ENCODE data around the gene MOB1B. TPM values are rescaled to one million over a fixed set of nuclear protein-coding genes. Genes with fewer than 3 reads are reported as not detected.

Gene MOB1B
- polyA plus RNA-seq, 4 donors = 1.1 to 22.5 (median 2.7) TPM

- no peak for FAIRE-seq
- Histone ChIP-seq H3K9me3 (ENCODE audit: control insufficient read depth in 2 of 2, insufficient read depth in 1 of 2, low read depth in 1 of 2, low read length in 1 of 2) (peaks cover 0 to 11% of the 10 kb centered on the region in 2 donors), H3K4me3 (ENCODE audit: low read depth in 1 of 3, low read length in 3 of 3) (no peak overlapping the region), H3K27ac (ENCODE audit: low read depth in 1 of 3, low read length in 2 of 3) (peak overlapping the region in 1 of 3 donors; percentile 50), H3K4me1 (ENCODE audit: control insufficient read depth in 3 of 3, insufficient read depth in 2 of 3, low read depth in 1 of 3, low read length in 2 of 3) (peaks cover 0 to 3% (median 0%) of the 10 kb centered on the region in 3 donors), H3K36me3 (ENCODE audit: control insufficient read depth in 3 of 3, insufficient read depth in 2 of 3, low read depth in 1 of 3, low read length in 3 of 3) (peaks cover 0 to 11% (median 0%) of the 10 kb centered on the region in 3 donors), H3K27me3 (ENCODE audit: control insufficient read depth in 3 of 3, insufficient read depth in 3 of 3, low read length in 3 of 3) (no peaks in the 10 kb centered on the region)
- DNase-seq = no peak
- WGBS, 3 donors = 75 to 81% (median 81%) methylated on average over 8 of the region's 8 CpGs
Observed at GRCh38 chr4:70915874-70916559, 13.8 kb downstream of the MOB1B start.

GRCh38 chr4:70920592-70920991 lies 18.4 kb downstream of the MOB1B start:
- Histone ChIP-seq H3K4me1 (ENCODE audit: control insufficient read depth in 3 of 3, insufficient read depth in 2 of 3, low read depth in 1 of 3, low read length in 2 of 3) (no peaks in the 10 kb centered on the region), H3K36me3 (ENCODE audit: control insufficient read depth in 3 of 3, insufficient read depth in 2 of 3, low read depth in 1 of 3, low read length in 3 of 3) (peaks cover 0 to 5% (median 0%) of the 10 kb centered on the region in 3 donors), H3K27ac (ENCODE audit: low read depth in 1 of 3, low read length in 2 of 3) (no peak overlapping the region), H3K9me3 (ENCODE audit: control insufficient read depth in 2 of 2, insufficient read depth in 1 of 2, low read depth in 1 of 2, low read length in 1 of 2) (peaks cover 0 to 11% of the 10 kb centered on the region in 2 donors), H3K4me3 (ENCODE audit: low read depth in 1 of 3, low read length in 3 of 3) (no peak overlapping the region), H3K27me3 (ENCODE audit: control insufficient read depth in 3 of 3, insufficient read depth in 3 of 3, low read length in 3 of 3) (no peaks in the 10 kb centered on the region)
- DNase-seq (no peak), FAIRE-seq (no peak)

GRCh38 chr4:70925418-70925817 lies 23.2 kb downstream of the MOB1B start:
- peaks cover 0 to 1% of the 10 kb centered on the region in 2 donors for H3K9me3 ChIP-seq (ENCODE audit: control insufficient read depth in 2 of 2, insufficient read depth in 1 of 2, low read depth in 1 of 2, low read length in 1 of 2)
- H3K4me3 ChIP-seq (ENCODE audit: low read depth in 1 of 3, low read length in 3 of 3) = no peak overlapping the region
- DNase-seq (no peak), FAIRE-seq (no peak)
- no peak overlapping the region for H3K27ac ChIP-seq (ENCODE audit: low read depth in 1 of 3, low read length in 2 of 3)
- H3K36me3 ChIP-seq (ENCODE audit: control insufficient read depth in 3 of 3, insufficient read depth in 2 of 3, low read depth in 1 of 3, low read length in 3 of 3) = peaks cover 0 to 6% (median 0%) of the 10 kb centered on the region in 3 donors
- peaks cover 0 to 2% (median 0%) of the 10 kb centered on the region in 3 donors for H3K4me1 ChIP-seq (ENCODE audit: control insufficient read depth in 3 of 3, insufficient read depth in 2 of 3, low read depth in 1 of 3, low read length in 2 of 3)
- H3K27me3 ChIP-seq (ENCODE audit: control insufficient read depth in 3 of 3, insufficient read depth in 3 of 3, low read length in 3 of 3) = no peaks in the 10 kb centered on the region
- WGBS, 3 donors = 82 to 97% (median 92%) methylated on average over 1 of the region's 1 CpG

- no peak for DNase-seq
- 62 to 77% (median 66%) methylated on average over 6 of the region's 6 CpGs for WGBS, 3 donors
- Histone ChIP-seq H3K36me3 (ENCODE audit: control insufficient read depth in 3 of 3, insufficient read depth in 2 of 3, low read depth in 1 of 3, low read length in 3 of 3) (peaks cover 0 to 6% (median 0%) of the 10 kb centered on the region in 3 donors), H3K4me1 (ENCODE audit: control insufficient read depth in 3 of 3, insufficient read depth in 2 of 3, low read depth in 1 of 3, low read length in 2 of 3) (peaks cover 0 to 2% (median 0%) of the 10 kb centered on the region in 3 donors), H3K27me3 (ENCODE audit: control insufficient read depth in 3 of 3, insufficient read depth in 3 of 3, low read length in 3 of 3) (no peaks in the 10 kb centered on the region), H3K27ac (ENCODE audit: low read depth in 1 of 3, low read length in 2 of 3) (no peak overlapping the region), H3K4me3 (ENCODE audit: low read depth in 1 of 3, low read length in 3 of 3) (no peak overlapping the region), H3K9me3 (ENCODE audit: control insufficient read depth in 2 of 2, insufficient read depth in 1 of 2, low read depth in 1 of 2, low read length in 1 of 2) (no peaks in the 10 kb centered on the region)
- no peak for FAIRE-seq
Observed at GRCh38 chr4:70925899-70926635, 23.9 kb downstream of the MOB1B start.

- Histone ChIP-seq H3K4me1 (ENCODE audit: control insufficient read depth in 3 of 3, insufficient read depth in 2 of 3, low read depth in 1 of 3, low read length in 2 of 3) (peaks cover 0 to 2% (median 0%) of the 10 kb centered on the region in 3 donors), H3K36me3 (ENCODE audit: control insufficient read depth in 3 of 3, insufficient read depth in 2 of 3, low read depth in 1 of 3, low read length in 3 of 3) (peaks cover 0 to 6% (median 0%) of the 10 kb centered on the region in 3 donors), H3K27ac (ENCODE audit: low read depth in 1 of 3, low read length in 2 of 3) (no peak overlapping the region), H3K4me3 (ENCODE audit: low read depth in 1 of 3, low read length in 3 of 3) (no peak overlapping the region), H3K9me3 (ENCODE audit: control insufficient read depth in 2 of 2, insufficient read depth in 1 of 2, low read depth in 1 of 2, low read length in 1 of 2) (no peaks in the 10 kb centered on the region), H3K27me3 (ENCODE audit: control insufficient read depth in 3 of 3, insufficient read depth in 3 of 3, low read length in 3 of 3) (no peaks in the 10 kb centered on the region)
- no peak for DNase-seq
- no peak for FAIRE-seq
- WGBS, 3 donors = 70 to 83% (median 79%) methylated on average over 8 of the region's 8 CpGs
Observed at GRCh38 chr4:70927502-70928137, 25.5 kb downstream of the MOB1B start.

- H3K36me3 ChIP-seq (ENCODE audit: control insufficient read depth in 3 of 3, insufficient read depth in 2 of 3, low read depth in 1 of 3, low read length in 3 of 3) = peaks cover 0 to 10% (median 0%) of the 10 kb centered on the region in 3 donors
- H3K4me1 ChIP-seq (ENCODE audit: control insufficient read depth in 3 of 3, insufficient read depth in 2 of 3, low read depth in 1 of 3, low read length in 2 of 3) = peaks cover 0 to 2% (median 0%) of the 10 kb centered on the region in 3 donors
- 66 to 85% (median 69%) methylated on average over 2 of the region's 2 CpGs for WGBS, 3 donors
- H3K27me3 ChIP-seq (ENCODE audit: control insufficient read depth in 3 of 3, insufficient read depth in 3 of 3, low read length in 3 of 3) = no peaks in the 10 kb centered on the region
- H3K9me3 ChIP-seq (ENCODE audit: control insufficient read depth in 2 of 2, insufficient read depth in 1 of 2, low read depth in 1 of 2, low read length in 1 of 2) = peaks cover 0 to 4% of the 10 kb centered on the region in 2 donors
- DNase-seq (no peak), FAIRE-seq (no peak)
- H3K4me3 ChIP-seq (ENCODE audit: low read depth in 1 of 3, low read length in 3 of 3) = no peak overlapping the region
- no peak overlapping the region for H3K27ac ChIP-seq (ENCODE audit: low read depth in 1 of 3, low read length in 2 of 3)
Observed at GRCh38 chr4:70930530-70931256, 28.5 kb downstream of the MOB1B start.

- FAIRE-seq = no peak
- 83 to 94% (median 94%) methylated on average over 1 of the region's 1 CpG for WGBS, 3 donors
- H3K4me3 ChIP-seq (ENCODE audit: low read depth in 1 of 3, low read length in 3 of 3) = no peak overlapping the region
- no peak for DNase-seq
- H3K27me3 ChIP-seq (ENCODE audit: control insufficient read depth in 3 of 3, insufficient read depth in 3 of 3, low read length in 3 of 3) = no peaks in the 10 kb centered on the region
- H3K9me3 ChIP-seq (ENCODE audit: control insufficient read depth in 2 of 2, insufficient read depth in 1 of 2, low read depth in 1 of 2, low read length in 1 of 2) = peaks cover 0 to 4% of the 10 kb centered on the region in 2 donors
- H3K4me1 ChIP-seq (ENCODE audit: control insufficient read depth in 3 of 3, insufficient read depth in 2 of 3, low read depth in 1 of 3, low read length in 2 of 3) = no peaks in the 10 kb centered on the region
- H3K36me3 ChIP-seq (ENCODE audit: control insufficient read depth in 3 of 3, insufficient read depth in 2 of 3, low read depth in 1 of 3, low read length in 3 of 3) = peaks cover 0 to 9% (median 0%) of the 10 kb centered on the region in 3 donors
- no peak overlapping the region for H3K27ac ChIP-seq (ENCODE audit: low read depth in 1 of 3, low read length in 2 of 3)
Observed at GRCh38 chr4:70931347-70931746, 29.2 kb downstream of the MOB1B start.

GRCh38 chr4:70932984-70933383 lies 30.8 kb downstream of the MOB1B start:
- FAIRE-seq = no peak
- Histone ChIP-seq H3K9me3 (ENCODE audit: control insufficient read depth in 2 of 2, insufficient read depth in 1 of 2, low read depth in 1 of 2, low read length in 1 of 2) (peaks cover 0 to 4% of the 10 kb centered on the region in 2 donors), H3K4me3 (ENCODE audit: low read depth in 1 of 3, low read length in 3 of 3) (no peak overlapping the region), H3K27ac (ENCODE audit: low read depth in 1 of 3, low read length in 2 of 3) (no peak overlapping the region), H3K27me3 (ENCODE audit: control insufficient read depth in 3 of 3, insufficient read depth in 3 of 3, low read length in 3 of 3) (no peaks in the 10 kb centered on the region), H3K4me1 (ENCODE audit: control insufficient read depth in 3 of 3, insufficient read depth in 2 of 3, low read depth in 1 of 3, low read length in 2 of 3) (no peaks in the 10 kb centered on the region), H3K36me3 (ENCODE audit: control insufficient read depth in 3 of 3, insufficient read depth in 2 of 3, low read depth in 1 of 3, low read length in 3 of 3) (peaks cover 0 to 9% (median 0%) of the 10 kb centered on the region in 3 donors)
- DNase-seq = no peak
- 95 to 98% (median 97%) methylated on average over 2 of the region's 2 CpGs for WGBS, 3 donors
